SK-N-MC (cell line): ENCODE data around the gene C3orf62.

Source experiments
- EZH2 ChIP-seq: fragments of 200-600 bp; sonication (generic); IDR thresholded peaks from one replicate; pipeline ENCODE4 v1.6.1; 2017; ENCODE audit warnings: antibody characterized with exemption
- FOXP2 ChIP-seq: optimal IDR thresholded peaks from 2 replicates; pipeline ENCODE3; 2011; ENCODE audit warnings: mild to moderate bottlenecking, moderate library complexity; ENCODE audit not compliant: insufficient read depth; ENCODE audit errors: extremely low read length, control extremely low read depth
- POLR2AphosphoS5 ChIP-seq: IDR thresholded peaks from 2 replicates; pipeline ENCODE4 v1.6.1; 2012; ENCODE audit warnings: mild to moderate bottlenecking, low read depth, low read length, borderline replicate concordance

DNA sequence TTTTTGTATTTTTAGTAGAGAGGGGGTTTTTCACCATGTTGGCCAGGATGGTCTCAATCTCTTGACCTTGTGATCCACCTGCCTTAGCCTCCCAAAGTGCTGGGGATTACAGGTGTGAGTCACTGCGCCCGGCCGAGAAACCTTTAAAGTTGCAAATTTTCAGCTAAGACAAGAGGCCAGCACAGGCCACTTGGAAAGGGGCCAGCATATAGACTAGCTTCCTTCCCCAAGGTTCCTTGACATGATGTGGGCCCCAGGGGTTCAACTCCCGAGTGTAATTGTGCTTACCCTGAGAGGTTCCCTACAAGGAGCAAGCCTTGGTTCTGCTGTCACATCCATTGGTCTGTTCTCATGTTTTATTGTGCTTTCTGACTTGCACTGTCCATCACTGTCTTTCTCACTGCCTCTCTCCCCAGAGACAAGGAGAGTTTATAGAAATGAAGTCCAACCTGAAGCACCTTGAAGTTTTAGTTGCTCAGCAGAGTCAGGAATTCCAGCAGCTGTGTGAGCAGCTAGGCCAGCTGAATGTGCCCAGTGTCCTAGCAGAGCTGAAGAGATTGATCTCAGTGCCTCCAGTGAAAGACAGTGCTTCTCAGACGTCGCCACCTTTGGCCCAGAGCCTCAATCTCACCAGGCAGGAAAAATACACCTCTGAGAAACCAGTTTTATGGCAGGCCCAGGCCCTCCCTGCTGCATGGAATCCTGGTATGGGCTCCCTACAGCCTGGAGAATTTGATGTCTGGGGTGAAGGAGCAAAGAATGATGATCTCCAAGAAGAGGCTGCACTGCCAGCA, 21.1 kb downstream of the C3orf62 start:
- TF ChIP-seq POLR2AphosphoS5 (no peak), EZH2 (no peak), FOXP2 (no peak)
